ENCODE measurements around the gene IFITM5. TPM values are rescaled to one million over a fixed set of nuclear protein-coding genes. Genes with fewer than 3 reads are reported as not detected.
"Not testable (repeated sequence)": the region's sequence is repeated elsewhere in the genome, so short reads cannot be mapped to it uniquely, and the experiment has no call there.

Gene IFITM5
- total and polyA plus RNA-seq, 12 donors = not detected

DNA sequence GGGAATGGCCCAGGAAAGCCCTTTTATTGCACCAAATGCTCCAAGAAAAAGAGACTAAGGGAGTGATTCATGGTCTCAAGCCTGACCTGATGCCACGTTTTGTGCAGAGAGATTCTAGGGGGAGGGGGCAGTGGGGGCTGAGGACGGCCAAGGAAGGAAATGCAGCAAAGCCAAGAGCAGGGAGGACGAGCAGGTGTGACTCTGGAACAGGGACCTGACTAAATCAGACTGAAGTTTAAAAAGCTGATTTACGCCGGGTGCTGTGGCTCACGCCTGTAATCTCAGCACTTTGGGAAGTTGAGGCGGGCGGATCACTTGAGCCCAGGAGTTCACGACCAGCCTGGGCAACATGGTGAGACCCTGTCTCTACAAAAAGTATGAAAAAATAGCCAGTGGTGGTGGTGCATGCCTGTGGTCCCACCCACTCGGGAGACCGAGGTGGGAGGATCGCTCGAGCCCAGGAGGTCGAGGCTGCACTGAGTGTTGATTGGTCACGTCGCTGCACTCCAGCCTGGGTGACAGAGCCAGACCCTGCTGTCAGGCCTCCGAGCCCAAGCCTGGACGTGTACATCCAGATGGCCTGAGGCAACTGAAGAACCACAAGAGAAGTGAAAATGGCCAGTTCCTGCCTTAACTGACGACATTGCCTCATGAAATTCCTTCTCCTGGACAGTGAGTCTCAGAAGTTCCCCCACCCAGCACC is 32.2 kb upstream of the IFITM5 start:
- H3K27ac ChIP-seq = no peak overlapping the region
- H3K27me3 ChIP-seq = no peaks in the 10 kb centered on the region
- no peaks in the 10 kb centered on the region for H3K9me3 ChIP-seq
- peaks cover 11 to 66% (median 36%) of the 10 kb centered on the region in 9 donors for H3K4me1 ChIP-seq
- ATAC-seq = no peak
- TF ChIP-seq, protein P1, sequence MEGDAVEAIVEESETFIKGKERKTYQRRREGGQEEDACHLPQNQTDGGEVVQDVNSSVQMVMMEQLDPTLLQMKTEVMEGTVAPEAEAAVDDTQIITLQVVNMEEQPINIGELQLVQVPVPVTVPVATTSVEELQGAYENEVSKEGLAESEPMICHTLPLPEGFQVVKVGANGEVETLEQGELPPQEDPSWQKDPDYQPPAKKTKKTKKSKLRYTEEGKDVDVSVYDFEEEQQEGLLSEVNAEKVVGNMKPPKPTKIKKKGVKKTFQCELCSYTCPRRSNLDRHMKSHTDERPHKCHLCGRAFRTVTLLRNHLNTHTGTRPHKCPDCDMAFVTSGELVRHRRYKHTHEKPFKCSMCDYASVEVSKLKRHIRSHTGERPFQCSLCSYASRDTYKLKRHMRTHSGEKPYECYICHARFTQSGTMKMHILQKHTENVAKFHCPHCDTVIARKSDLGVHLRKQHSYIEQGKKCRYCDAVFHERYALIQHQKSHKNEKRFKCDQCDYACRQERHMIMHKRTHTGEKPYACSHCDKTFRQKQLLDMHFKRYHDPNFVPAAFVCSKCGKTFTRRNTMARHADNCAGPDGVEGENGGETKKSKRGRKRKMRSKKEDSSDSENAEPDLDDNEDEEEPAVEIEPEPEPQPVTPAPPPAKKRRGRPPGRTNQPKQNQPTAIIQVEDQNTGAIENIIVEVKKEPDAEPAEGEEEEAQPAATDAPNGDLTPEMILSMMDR (IDR thresholded peaks at IDR 0.05) = no peak
- 83 to 88% methylated on average over 19 of the region's 19 CpGs for WGBS, 2 donors
- no peak for DNase-seq
- intact Hi-C loops (cut with DNase I) = no loop called here
- H3K4me3 ChIP-seq = no peak overlapping the region
- no peaks in the 10 kb centered on the region for H3K36me3 ChIP-seq

DNA sequence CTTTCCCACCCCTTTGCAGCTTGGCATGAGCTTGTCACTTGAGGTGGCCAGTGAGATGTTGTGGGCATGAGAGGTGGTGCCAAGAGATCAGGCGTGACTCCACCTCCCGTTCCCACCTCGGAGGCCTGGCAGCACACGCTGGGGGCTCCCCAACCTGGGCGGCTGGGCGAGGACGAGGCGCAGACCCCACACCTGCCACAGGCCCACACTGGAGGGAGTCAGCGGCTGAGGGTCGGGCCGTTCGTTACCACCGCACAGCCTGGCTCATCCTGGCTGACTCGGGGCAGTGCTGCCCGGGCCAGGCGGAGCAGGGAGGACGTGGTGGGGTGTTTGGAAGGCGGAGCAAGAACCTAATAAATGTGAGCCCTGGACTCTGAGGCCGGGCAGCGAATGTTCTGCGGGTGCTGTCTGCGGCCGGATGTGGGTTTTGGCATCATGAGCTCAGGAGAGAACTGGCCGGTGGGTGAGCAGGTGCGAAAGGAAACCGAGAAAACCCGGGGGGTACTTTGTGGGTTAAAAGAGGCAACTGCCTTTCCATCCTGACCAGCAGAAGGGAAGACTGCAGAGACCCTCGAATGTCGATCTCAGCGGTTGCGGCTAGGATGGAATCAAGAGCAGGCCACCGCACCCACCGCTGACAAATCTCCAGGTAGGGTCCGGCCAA is 31.5 kb upstream of the IFITM5 start:
- intact Hi-C loops (cut with DNase I) = no loop called here
- no peaks in the 10 kb centered on the region for H3K9me3 ChIP-seq
- no peaks in the 10 kb centered on the region for H3K27me3 ChIP-seq
- ATAC-seq = no peak
- H3K27ac ChIP-seq = peak overlapping the region in 1 of 10 donors; percentile 44
- 90 to 91% methylated on average over 34 of the region's 34 CpGs for WGBS, 2 donors
- no peak for DNase-seq
- H3K4me3 ChIP-seq = no peak overlapping the region
- no peaks in the 10 kb centered on the region for H3K36me3 ChIP-seq
- peaks cover 15 to 66% (median 36%) of the 10 kb centered on the region in 9 donors for H3K4me1 ChIP-seq
- TF ChIP-seq, protein P1 (IDR thresholded peaks at IDR 0.05) = no peak

DNA sequence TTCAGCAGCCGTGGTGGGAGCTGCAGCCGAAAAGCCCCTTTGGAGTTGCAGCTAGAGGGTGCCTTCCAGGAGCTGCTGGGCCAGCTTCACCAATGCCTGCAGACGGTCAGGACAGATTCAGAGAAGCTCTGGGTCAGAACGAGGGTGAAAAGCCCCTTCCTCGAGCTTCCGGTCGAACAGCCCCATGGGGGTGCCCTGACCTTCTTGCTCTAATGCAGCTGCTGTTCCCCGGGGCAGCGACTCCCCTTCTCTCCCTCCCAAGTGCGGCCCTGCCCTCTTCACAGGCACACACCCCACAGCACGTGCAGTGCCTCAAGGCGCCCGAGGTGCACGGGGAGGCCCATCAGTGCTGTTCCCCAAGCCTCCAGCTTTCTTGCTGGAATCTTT is 31.0 kb upstream of the IFITM5 start:
- Histone ChIP-seq H3K9me3 (no peaks in the 10 kb centered on the region), H3K4me3 (no peak overlapping the region), H3K27me3 (no peaks in the 10 kb centered on the region), H3K4me1 (peaks cover 10 to 65% (median 36%) of the 10 kb centered on the region in 9 donors), H3K36me3 (no peaks in the 10 kb centered on the region), H3K27ac (peak overlapping the region in 1 of 10 donors; percentile 44)
- ATAC-seq = no peak
- TF ChIP-seq, protein P1 (IDR thresholded peaks at IDR 0.05) = no peak
- intact Hi-C loops (cut with DNase I) = no loop called here
- WGBS, 2 donors = 77 to 80% methylated on average over 14 of the region's 14 CpGs
- DNase-seq = no peak

DNA sequence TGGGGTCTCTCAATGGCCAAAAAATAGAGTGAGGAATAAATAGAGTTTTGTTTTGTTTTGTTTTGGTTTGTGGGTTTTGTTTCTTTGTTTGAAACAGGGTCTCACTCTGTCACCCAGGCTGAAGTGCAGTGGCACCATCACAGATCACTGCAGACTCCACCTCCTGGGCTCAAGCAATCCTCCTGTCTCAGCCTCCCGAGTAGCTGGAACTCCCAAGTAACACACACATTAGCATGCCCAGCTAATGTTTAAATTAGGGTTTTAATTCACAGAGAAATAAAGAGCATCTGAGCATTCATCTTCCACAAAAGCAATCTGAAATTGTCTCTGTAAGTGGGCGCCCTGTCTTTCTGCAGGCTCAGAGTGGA is 30.5 kb upstream of the IFITM5 start:
- TF ChIP-seq, protein P1 (IDR thresholded peaks at IDR 0.05) = no peak
- H3K27ac ChIP-seq = peak overlapping the region in 1 of 10 donors; percentile 44
- DNase-seq (no peak), ATAC-seq (no peak)
- peaks cover 10 to 63% (median 33%) of the 10 kb centered on the region in 9 donors for H3K4me1 ChIP-seq
- 95 to 97% methylated on average over 2 of the region's 2 CpGs for WGBS, 2 donors
- no peaks in the 10 kb centered on the region for H3K9me3 ChIP-seq
- H3K36me3 ChIP-seq = no peaks in the 10 kb centered on the region
- intact Hi-C loops (cut with DNase I) = loop anchor here in 1 of 10 donors (2.0 kb wide), 1 partner anchor 23 kb away; no protein-coding TSS in a partner anchor
- H3K4me3 ChIP-seq = no peak overlapping the region
- H3K27me3 ChIP-seq = no peaks in the 10 kb centered on the region

DNA sequence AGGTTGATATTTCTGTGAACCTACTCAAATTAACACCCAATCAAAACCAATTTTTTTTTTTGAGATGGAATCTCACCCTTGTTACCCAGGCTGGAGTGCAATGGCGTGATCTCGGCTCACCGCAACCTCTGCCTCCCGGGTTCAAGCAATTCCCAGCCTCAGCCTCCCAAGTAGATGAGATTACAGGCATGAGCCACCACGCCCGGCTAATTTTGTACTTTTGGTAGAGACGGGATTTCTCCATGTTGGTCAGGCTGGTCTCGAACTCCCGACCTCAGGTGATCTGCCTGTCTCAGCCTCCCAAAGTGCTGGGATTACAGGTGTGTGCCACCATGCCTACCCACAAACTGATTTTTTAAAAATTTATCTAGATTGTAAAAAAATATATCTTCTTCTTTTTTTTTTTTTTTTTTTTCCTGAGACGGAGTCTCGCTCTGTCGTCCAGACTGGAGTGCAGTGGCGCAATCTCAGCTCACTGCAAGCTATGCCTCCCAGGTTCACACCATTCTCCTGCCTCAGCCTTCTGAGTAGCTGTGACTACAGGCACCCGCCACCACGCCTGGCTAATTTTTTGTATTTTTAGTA is 29.3 kb upstream of the IFITM5 start:
- not testable (repeated sequence) for H3K4me3 ChIP-seq, H3K36me3 ChIP-seq, H3K27me3 ChIP-seq, H3K9me3 ChIP-seq, DNase-seq, ATAC-seq
- peak overlapping the region in 4 of 10 donors; percentile 90 to 98 (median 96) for H3K27ac ChIP-seq
- intact Hi-C loops (cut with DNase I) = loop anchor here in 1 of 10 donors (2.0 kb wide), 1 partner anchor 24 kb away; no protein-coding TSS in a partner anchor
- WGBS, 2 donors = 92 to 94% methylated on average over 14 to 15 of the region's 15 CpGs
- peaks cover 15 to 56% (median 39%) of the 10 kb centered on the region in 9 donors for H3K4me1 ChIP-seq
